GM13976 (cell line): Measurements from ENCODE around the gene WWC1.

Experiments used
- DNase-seq: peaks from one replicate; pipeline ENCODE4 v3.0.0; 2012; ENCODE audit warnings: low spot score
- CTCF ChIP-seq: IDR thresholded peaks from 2 replicates; pipeline ENCODE4 v1.5.1; 2012; ENCODE audit warnings: borderline replicate concordance, mild to moderate bottlenecking; ENCODE audit not compliant: insufficient read depth; ENCODE audit errors: extremely low read depth, missing control alignments, control extremely low read depth
- in situ Hi-C: fragments of 300-500 bp; cut with MboI; formaldehyde crosslinking; loops from one replicate; pipeline ENCODE4 v1.12.0; 2022; ENCODE audit warnings: low sequenced_read_pairs, mixed read lengths, inconsistent platforms; ENCODE audit not compliant: unreplicated experiment

WWC1 gene

GRCh38 chr5:168364750-168365550 lies 73.5 kb downstream of the WWC1 start:
- in situ Hi-C loops: no loop called here
- no peak for TF ChIP-seq CTCF
- no peak for DNase-seq

- no peak for TF ChIP-seq CTCF
- no peak for DNase-seq
- in situ Hi-C loops: no loop called here
Measured at GRCh38 chr5:168365581-168366081, 74.2 kb downstream of the WWC1 start.

GRCh38 chr5:168366116-168366515 lies 74.7 kb downstream of the WWC1 start:
- TF ChIP-seq CTCF: no peak
- in situ Hi-C loops: no loop called here
- no peak for DNase-seq

GRCh38 chr5:168368854-168369253 lies 77.4 kb downstream of the WWC1 start:
- TF ChIP-seq CTCF: no peak
- DNase-seq: no peak
- in situ Hi-C loops: no loop called here

GRCh38 chr5:168370831-168371230 lies 79.4 kb downstream of the WWC1 start:
- TF ChIP-seq CTCF: no peak
- DNase-seq: no peak
- in situ Hi-C loops: no loop called here

- in situ Hi-C loops: no loop called here
- TF ChIP-seq CTCF: no peak
- DNase-seq: no peak
Measured at GRCh38 chr5:168372356-168372946, 81.0 kb downstream of the WWC1 start.
